SK-N-SH treated with all-trans-retinoic acid at 6 μM for 48 hours (cell line): ENCODE results near the gene RALGAPA1.

ENCODE experiments used
- ATAC-seq: fragments of 200-7000 bp; cut with Tn5 transposase; 3 replicates; pipeline ENCODE4 v1.9.1; 2020; ENCODE audit warnings: mild to moderate bottlenecking, moderate library complexity
- ARNTL ChIP-seq: fragments of 450-650 bp; formaldehyde crosslinking; IDR thresholded peaks from 2 replicates; pipeline ENCODE4 v1.5.0; 2020; ENCODE audit warnings: low read depth, mild to moderate bottlenecking, moderate library complexity, borderline replicate concordance
- BACH2 ChIP-seq: fragments of 250-450 bp; sonication (Bioruptor Pico); IDR thresholded peaks from 2 replicates; pipeline ENCODE4 v1.9.0; 2021; ENCODE audit warnings: mild to moderate bottlenecking, borderline replicate concordance
- CSDC2 ChIP-seq: fragments of 250-450 bp; sonication (Bioruptor Pico); IDR thresholded peaks from 2 replicates; pipeline ENCODE4 v1.5.0; 2020; ENCODE audit warnings: mild to moderate bottlenecking, moderate library complexity
- GLIS3 ChIP-seq: fragments of 250-450 bp; sonication (Bioruptor Pico); IDR thresholded peaks from 2 replicates; pipeline ENCODE4 v1.5.0; 2020; ENCODE audit warnings: mild to moderate bottlenecking, moderate library complexity
- ISL1 ChIP-seq: fragments of 250-450 bp; sonication (Bioruptor Pico); IDR thresholded peaks from 2 replicates; pipeline ENCODE4 v2.1.2; 2022; ENCODE audit warnings: mild to moderate bottlenecking, moderate library complexity
- OSR1 ChIP-seq: fragments of 250-450 bp; sonication (Bioruptor Pico); IDR thresholded peaks from 2 replicates; pipeline ENCODE4 v1.8.0; 2022; ENCODE audit warnings: moderate library complexity, mild to moderate bottlenecking, inconsistent platforms
- POU6F1 ChIP-seq: fragments of 250-450 bp; sonication (Bioruptor Pico); IDR thresholded peaks from 2 replicates; pipeline ENCODE4 v1.8.0; 2021; ENCODE audit warnings: low read depth, mild to moderate bottlenecking, moderate library complexity, borderline replicate concordance
- PPARA ChIP-seq: fragments of 250-450 bp; sonication (Bioruptor Pico); IDR thresholded peaks from 2 replicates; pipeline ENCODE4 v1.5.0; 2020; ENCODE audit warnings: mild to moderate bottlenecking, borderline replicate concordance
- RARB ChIP-seq: fragments of 250-450 bp; sonication (Bioruptor Pico); IDR thresholded peaks from 2 replicates; pipeline ENCODE4 v1.8.0; 2021; ENCODE audit warnings: mild to moderate bottlenecking, moderate library complexity
- SNAI2 ChIP-seq: fragments of 250-450 bp; sonication (Bioruptor Pico); IDR thresholded peaks from 2 replicates; pipeline ENCODE4 v1.5.0; 2020; ENCODE audit warnings: mild to moderate bottlenecking, moderate library complexity
- TCF4 ChIP-seq: fragments of 250-450 bp; sonication (Bioruptor Pico); IDR thresholded peaks from 2 replicates; pipeline ENCODE4 v1.8.0; 2021; ENCODE audit warnings: mild to moderate bottlenecking, moderate library complexity, borderline replicate concordance
- TOX ChIP-seq: fragments of 250-450 bp; sonication (Bioruptor Pico); IDR thresholded peaks from 2 replicates; pipeline ENCODE4 v1.8.0; 2021; ENCODE audit warnings: mild to moderate bottlenecking, moderate library complexity, borderline replicate concordance
- TSHZ2 ChIP-seq: fragments of 250-450 bp; sonication (Bioruptor Pico); IDR thresholded peaks from 2 replicates; pipeline ENCODE4 v1.5.0; 2020; ENCODE audit warnings: mild to moderate bottlenecking, moderate library complexity
- ZC3H10 ChIP-seq: fragments of 250-450 bp; sonication (Bioruptor Pico); IDR thresholded peaks from 2 replicates; pipeline ENCODE4 v1.5.1; 2021; ENCODE audit warnings: mild to moderate bottlenecking, moderate library complexity
- ZFP3 ChIP-seq: fragments of 250-450 bp; sonication (Bioruptor Pico); IDR thresholded peaks from 2 replicates; pipeline ENCODE4 v1.5.0; 2020; ENCODE audit warnings: mild to moderate bottlenecking, moderate library complexity
- ZFP30 ChIP-seq: fragments of 450-650 bp; formaldehyde crosslinking; IDR thresholded peaks from 2 replicates; pipeline ENCODE4 v1.5.0; 2022; ENCODE audit warnings: mild to moderate bottlenecking, moderate library complexity
- ZNF565 ChIP-seq: fragments of 450-650 bp; formaldehyde crosslinking; conservative IDR thresholded peaks from 2 replicates; pipeline ENCODE4 v1.5.0; 2020; ENCODE audit warnings: low read depth, mild to moderate bottlenecking, moderate library complexity
- ZNF8 ChIP-seq: fragments of 450-650 bp; formaldehyde crosslinking; IDR thresholded peaks from 2 replicates; pipeline ENCODE4 v1.5.0; 2020; ENCODE audit warnings: mild to moderate bottlenecking, moderate library complexity
- TF ChIP-seq, protein P1 (sequence below): fragments of 250-450 bp; sonication (Bioruptor Pico); IDR thresholded peaks from 2 replicates; pipeline ENCODE4 v1.5.1; 2020; ENCODE audit warnings: low read depth, mild to moderate bottlenecking, moderate library complexity
- TF ChIP-seq, protein P2 (sequence below): fragments of 250-450 bp; sonication (Bioruptor Pico); IDR thresholded peaks from 2 replicates; pipeline ENCODE4 v1.8.0; 2020; ENCODE audit warnings: mild to moderate bottlenecking, moderate library complexity, borderline replicate concordance
- TF ChIP-seq, protein P3 (sequence below): fragments of 250-450 bp; sonication (Bioruptor Pico); IDR thresholded peaks from 2 replicates; pipeline ENCODE4 v1.5.1; 2021; ENCODE audit warnings: mild to moderate bottlenecking, moderate library complexity

The RALGAPA1 gene

GRCh38 chr14:35695072-35695471, 114.0 kb downstream of the RALGAPA1 start:
- TF ChIP-seq TOX (CRISPR knock-in tag) (no peak), ZFP30 (no peak), ZNF8 (no peak), ARNTL (no peak), ZNF565 (CRISPR knock-in tag) (no peak), TCF4 (CRISPR knock-in tag) (no peak), CSDC2 (CRISPR knock-in tag) (no peak), TSHZ2 (CRISPR knock-in tag) (no peak), PPARA (CRISPR knock-in tag) (no peak), RARB (CRISPR knock-in tag) (no peak), SNAI2 (CRISPR knock-in tag) (no peak)
- TF ChIP-seq, protein P1, sequence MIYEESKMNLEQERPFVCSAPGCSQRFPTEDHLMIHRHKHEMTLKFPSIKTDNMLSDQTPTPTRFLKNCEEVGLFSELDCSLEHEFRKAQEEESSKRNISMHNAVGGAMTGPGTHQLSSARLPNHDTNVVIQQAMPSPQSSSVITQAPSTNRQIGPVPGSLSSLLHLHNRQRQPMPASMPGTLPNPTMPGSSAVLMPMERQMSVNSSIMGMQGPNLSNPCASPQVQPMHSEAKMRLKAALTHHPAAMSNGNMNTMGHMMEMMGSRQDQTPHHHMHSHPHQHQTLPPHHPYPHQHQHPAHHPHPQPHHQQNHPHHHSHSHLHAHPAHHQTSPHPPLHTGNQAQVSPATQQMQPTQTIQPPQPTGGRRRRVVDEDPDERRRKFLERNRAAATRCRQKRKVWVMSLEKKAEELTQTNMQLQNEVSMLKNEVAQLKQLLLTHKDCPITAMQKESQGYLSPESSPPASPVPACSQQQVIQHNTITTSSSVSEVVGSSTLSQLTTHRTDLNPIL (CRISPR knock-in tag) = no peak
- TF ChIP-seq, protein P2, sequence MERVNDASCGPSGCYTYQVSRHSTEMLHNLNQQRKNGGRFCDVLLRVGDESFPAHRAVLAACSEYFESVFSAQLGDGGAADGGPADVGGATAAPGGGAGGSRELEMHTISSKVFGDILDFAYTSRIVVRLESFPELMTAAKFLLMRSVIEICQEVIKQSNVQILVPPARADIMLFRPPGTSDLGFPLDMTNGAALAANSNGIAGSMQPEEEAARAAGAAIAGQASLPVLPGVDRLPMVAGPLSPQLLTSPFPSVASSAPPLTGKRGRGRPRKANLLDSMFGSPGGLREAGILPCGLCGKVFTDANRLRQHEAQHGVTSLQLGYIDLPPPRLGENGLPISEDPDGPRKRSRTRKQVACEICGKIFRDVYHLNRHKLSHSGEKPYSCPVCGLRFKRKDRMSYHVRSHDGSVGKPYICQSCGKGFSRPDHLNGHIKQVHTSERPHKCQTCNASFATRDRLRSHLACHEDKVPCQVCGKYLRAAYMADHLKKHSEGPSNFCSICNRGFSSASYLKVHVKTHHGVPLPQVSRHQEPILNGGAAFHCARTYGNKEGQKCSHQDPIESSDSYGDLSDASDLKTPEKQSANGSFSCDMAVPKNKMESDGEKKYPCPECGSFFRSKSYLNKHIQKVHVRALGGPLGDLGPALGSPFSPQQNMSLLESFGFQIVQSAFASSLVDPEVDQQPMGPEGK (CRISPR knock-in tag) = no peak
- no peak for ATAC-seq

- ATAC-seq = no peak
Observed at GRCh38 chr14:35689000-35689460, 120.1 kb downstream of the RALGAPA1 start.

More at GRCh38 chr14:35689000-35689460, 120.1 kb downstream of the RALGAPA1 start:
- TF ChIP-seq ISL1 (CRISPR knock-in tag) (no peak), ZFP30 (no peak), ZC3H10 (CRISPR knock-in tag) (no peak), PPARA (CRISPR knock-in tag) (no peak), ZFP3 (CRISPR knock-in tag) (no peak), ZNF8 (no peak), BACH2 (CRISPR knock-in tag) (no peak), SNAI2 (CRISPR knock-in tag) (no peak), CSDC2 (CRISPR knock-in tag) (no peak), RARB (CRISPR knock-in tag) (no peak), ARNTL (no peak), GLIS3 (no peak), OSR1 (no peak), TCF4 (CRISPR knock-in tag) (no peak), POU6F1 (CRISPR knock-in tag) (no peak), TSHZ2 (CRISPR knock-in tag) (no peak)
- TF ChIP-seq, protein P3, sequence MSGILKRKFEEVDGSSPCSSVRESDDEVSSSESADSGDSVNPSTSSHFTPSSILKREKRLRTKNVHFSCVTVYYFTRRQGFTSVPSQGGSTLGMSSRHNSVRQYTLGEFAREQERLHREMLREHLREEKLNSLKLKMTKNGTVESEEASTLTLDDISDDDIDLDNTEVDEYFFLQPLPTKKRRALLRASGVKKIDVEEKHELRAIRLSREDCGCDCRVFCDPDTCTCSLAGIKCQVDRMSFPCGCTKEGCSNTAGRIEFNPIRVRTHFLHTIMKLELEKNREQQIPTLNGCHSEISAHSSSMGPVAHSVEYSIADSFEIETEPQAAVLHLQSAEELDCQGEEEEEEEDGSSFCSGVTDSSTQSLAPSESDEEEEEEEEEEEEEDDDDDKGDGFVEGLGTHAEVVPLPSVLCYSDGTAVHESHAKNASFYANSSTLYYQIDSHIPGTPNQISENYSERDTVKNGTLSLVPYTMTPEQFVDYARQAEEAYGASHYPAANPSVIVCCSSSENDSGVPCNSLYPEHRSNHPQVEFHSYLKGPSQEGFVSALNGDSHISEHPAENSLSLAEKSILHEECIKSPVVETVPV = no peak
- TF ChIP-seq, protein P1 (CRISPR knock-in tag) = no peak
- TF ChIP-seq, protein P2 (CRISPR knock-in tag) = no peak
